Thyroid gland (tissue), 4 donors: Measurements from ENCODE around the gene MCF2.

ENCODE experiments used
- POLR2A ChIP-seq, 2 donors: fragments of 450-650 bp; IDR thresholded peaks; one replicate each; pipeline ENCODE4 v1.6.1; 2017; ENCODE audit warnings: antibody characterized with exemption in 2 of 2, mild to moderate bottlenecking in 2 of 2, moderate library complexity in 1 of 2
- TF ChIP-seq, protein P1 (sequence below), 6 experiments: fragments of 200-600 bp in 3 of 6; fragments of 450-650 bp in 3 of 6; sonication (generic) in 3 of 6; IDR thresholded peaks; one replicate each; pipeline ENCODE4 v1.5.1; 2016 to 2019; ENCODE audit warnings: antibody characterized with exemption in 6 of 6, mild to moderate bottlenecking in 2 of 6, inconsistent platforms in 1 of 6, moderate library complexity in 1 of 6

- TF ChIP-seq, protein P1, sequence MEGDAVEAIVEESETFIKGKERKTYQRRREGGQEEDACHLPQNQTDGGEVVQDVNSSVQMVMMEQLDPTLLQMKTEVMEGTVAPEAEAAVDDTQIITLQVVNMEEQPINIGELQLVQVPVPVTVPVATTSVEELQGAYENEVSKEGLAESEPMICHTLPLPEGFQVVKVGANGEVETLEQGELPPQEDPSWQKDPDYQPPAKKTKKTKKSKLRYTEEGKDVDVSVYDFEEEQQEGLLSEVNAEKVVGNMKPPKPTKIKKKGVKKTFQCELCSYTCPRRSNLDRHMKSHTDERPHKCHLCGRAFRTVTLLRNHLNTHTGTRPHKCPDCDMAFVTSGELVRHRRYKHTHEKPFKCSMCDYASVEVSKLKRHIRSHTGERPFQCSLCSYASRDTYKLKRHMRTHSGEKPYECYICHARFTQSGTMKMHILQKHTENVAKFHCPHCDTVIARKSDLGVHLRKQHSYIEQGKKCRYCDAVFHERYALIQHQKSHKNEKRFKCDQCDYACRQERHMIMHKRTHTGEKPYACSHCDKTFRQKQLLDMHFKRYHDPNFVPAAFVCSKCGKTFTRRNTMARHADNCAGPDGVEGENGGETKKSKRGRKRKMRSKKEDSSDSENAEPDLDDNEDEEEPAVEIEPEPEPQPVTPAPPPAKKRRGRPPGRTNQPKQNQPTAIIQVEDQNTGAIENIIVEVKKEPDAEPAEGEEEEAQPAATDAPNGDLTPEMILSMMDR (IDR thresholded peaks at IDR 0.05): no peak
- no peak for TF ChIP-seq POLR2A (IDR thresholded peaks at IDR 0.05)
Measured at GRCh38 chrX:139692506-139692849, 15.5 kb downstream of the MCF2 start.
